Stimulated activated CD8-positive, alpha-beta memory T cell treated with anti-CD3 and anti-CD28 coated beads, Interleukin-4, amount 100 ng/mL, for 4 hours (primary cell): ENCODE measurements around the gene CD48.
A peak's percentile ranks its signal among the peaks of the same experiment; 100 is the strongest.

Source experiments
- DNase-seq, 2 donors: peaks; one replicate each; pipeline ENCODE4 v3.0.0-alpha.2; 2020; ENCODE audit warnings: low read depth in 2 of 2, low spot score in 1 of 2

Gene CD48

DNA sequence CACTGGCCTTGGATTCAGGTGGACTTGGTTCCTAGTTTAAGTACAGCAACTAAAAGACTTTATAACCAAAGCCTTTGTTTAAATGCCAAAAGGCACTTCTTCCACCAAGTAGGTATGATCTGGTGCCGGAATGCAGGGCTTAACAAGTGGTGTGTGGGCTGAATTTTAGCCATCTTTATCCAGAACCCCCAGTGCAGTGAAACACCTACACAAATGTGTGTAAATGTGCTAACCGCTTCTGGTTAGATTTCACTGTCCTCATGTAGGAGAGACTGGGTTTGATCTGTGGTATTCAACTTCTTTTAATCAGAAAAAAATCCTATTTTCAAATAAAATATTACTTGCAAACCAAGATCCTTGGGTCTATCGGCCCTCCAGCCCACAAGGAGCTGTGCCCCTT, 75.1 kb downstream of the CD48 start:
- no peak for DNase-seq

DNA sequence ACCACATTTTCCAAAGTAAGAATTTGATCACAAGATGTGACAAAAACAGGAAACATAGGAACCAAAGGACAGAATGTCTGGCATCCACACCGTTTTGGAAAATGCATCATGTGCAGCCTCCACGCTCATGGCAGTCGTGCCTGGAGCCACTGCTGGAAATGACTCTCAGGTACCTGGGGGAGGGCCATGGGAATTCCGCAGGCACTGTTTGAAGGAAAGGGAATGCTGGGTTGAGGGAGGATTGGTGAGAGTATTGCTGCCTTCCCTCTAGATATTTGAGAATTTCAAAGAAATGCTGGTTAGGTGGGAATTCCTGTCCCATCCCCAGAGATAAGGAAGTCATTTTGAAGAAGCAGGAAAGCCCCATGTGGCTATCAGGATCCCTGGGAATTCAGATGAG, 75.5 kb downstream of the CD48 start:
- DNase-seq: no peak

DNA sequence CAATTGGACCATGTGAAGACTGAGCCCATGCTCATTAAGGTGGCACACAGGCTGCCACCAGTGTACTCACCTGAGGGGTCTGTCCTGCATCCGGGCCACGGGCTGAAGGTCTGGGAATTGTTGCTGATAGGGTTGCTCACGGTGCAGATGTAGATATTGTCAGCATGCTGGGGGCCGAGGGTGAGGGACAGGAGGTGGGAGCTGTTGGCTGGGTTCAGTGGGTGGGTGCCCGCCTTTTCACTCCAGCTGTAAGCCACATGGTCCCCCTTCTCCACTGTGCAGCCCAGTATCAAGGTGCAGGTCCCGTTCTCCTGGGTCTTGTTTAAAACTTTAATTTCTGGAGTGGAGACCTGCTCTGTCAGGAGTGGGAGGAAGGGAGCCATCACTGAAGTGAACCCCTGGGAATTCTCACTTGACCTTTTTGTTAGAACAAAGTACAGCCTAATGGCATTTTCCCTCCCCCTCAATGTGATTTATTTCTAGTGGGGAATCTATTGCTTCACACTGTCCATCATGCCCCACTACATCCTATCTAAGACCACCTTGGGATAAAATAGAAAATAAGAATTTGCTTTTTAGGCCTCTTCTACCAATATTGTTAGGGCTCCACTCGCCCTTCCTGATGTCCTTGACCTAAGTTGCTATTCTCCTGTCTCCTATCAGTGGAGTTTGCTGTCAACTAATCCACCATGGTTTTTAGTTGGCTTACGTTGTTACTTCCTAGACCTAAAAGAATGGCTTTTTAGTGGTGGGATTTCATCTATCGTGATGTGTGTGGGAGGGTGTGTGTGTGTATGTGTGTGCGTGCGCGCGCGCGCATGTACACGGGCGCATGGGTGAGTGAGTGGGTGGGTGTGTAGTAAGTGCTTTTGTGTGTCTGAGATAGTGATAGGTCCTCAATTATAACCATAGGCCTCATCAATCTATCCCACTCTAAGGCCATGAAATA, 76.8 kb downstream of the CD48 start:
- no peak for DNase-seq

DNA sequence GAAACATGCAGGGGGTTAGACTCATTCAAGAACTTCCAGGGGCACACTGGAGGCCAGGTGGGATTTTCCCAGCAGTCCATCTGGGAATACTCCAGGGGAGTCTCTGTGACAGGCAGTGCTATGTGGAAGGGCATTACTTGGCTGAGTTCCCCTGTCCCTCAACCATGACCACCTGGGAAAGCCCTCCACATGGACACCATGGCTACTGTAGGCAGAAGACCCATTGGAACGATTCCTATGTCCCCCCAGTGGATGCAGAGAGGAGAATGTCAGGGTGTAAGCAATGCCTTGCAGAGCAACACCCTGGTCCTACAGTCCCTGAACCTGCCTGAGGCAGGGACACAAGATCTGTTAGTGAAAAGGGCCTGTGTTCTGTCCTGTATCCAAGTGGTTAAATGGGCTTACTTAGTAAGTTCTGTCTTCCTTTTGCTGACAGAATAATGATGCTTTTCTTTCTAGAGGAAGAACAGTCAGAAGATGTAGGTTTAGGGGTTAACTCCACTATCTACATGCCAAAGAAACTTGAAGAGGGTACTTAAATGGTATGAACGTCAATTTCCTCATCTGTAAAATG, 78.2 kb downstream of the CD48 start:
- DNase-seq: no peak

DNA sequence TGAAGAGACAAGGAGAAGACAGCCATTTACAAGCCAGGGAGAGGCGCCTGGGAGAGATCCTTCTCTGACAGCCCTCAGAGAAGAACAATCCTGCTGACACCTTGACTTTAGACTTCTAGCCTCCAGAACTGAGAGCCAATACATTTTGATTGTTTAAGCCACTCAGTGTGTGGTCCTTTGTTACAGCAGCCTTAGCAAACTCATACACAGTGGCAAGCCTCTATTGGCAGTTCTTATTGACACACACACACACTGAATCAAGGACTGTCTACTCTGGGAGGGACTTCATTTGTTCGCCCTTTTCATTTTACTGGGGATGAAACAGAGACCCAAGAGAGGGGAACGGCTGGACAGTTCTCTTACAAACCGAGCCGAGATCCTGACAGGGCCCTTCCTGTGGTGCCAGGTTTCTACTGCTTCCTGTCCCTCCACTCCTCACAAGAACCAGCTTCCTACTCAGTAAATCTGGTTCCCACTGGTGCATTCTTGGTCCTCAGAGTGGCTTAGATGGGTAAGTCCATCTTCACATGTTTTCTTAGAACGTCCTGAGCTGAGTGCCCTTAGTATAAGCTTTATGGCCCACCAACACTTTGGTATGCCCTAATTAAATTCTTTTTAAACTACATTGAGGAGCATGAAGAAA, 79.5 kb downstream of the CD48 start:
- DNase-seq: no peak

DNA sequence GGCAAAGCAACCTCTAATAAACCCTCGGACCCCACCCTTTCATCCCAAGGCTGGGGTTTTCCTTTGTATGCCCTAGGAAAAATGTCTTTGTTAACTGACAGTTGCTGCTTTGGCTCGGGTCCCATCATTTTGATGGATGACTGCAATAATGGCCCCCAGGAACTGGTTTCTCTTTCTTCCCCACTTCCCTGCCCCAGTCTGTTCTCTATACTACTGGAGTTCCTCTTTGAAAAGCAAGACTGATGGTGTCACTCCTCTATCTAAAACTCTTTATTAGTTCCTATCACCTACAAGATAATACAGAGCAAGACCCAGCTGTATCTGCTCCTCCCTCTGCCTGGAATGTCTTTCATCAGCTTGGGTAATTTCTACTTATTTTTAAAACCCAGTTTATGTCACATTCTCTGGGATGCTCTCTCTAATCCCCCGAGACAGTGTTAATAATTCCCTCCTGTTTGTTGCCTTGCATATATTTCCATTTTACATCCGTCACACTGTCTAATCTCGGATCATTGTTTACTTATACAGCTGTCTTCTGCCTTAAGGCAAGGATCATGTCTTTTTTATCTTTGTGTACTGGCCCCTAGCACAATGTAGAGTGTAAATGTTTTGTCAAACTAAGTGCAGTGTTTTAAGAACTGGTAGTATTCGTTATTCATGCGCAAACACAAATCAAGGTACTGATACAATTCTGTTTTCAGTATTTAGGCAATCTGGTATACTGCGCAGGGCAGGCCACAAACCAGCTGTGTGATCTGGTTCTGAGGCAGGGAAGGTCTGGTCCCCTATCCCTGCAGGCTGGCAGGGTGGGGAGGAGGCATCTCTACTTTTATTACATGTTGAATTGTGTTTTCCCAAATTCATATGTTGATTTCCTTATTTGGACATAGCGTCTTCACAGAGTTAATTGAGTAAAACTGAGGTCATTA, 80.8 kb downstream of the CD48 start:
- DNase-seq: no peak

DNA sequence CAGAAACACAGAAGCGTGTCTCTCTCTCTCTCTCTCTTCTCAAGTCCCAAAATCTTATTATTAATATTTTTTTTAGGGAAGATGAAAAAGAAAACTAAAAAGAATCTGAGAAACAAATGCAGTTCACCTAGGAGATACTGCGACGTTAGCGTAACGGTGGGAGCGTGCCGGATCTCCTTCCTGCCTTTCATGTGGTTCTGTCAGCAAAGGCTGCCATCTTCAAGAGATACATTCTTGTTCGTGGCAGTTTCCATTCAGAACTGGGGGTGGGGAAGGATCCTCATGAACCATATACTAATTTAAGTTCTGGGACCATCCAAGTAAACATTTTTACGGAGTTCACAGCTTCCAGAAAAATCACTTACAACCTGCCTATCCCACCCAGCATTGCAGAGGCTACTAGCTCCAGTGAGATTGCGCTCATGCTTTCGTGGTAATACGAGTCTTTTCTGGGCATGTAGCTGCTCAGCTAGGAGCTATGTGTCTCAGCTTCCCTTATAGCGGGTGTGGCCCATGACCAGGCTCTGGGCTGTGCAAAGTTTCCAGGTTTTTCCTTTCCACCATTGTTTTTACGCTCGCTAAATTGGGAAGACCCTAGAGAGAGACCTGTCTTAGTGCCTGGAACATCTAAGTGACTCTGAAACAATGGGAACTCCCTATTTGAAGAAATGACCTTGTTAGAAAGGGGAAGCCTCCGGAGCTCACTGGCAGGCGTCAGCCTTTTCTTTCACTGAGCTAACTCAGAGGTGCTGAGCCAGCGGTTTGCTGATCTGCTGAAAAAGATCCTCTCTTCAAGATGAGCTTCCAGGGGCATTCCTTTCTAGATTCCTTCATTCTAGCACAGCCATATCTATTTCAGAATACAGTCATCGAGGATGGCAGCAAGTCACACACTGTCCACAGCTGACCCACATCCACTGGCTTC, 82.1 kb downstream of the CD48 start:
- DNase-seq: peak in 1 of 2 donors; percentile 40

DNA sequence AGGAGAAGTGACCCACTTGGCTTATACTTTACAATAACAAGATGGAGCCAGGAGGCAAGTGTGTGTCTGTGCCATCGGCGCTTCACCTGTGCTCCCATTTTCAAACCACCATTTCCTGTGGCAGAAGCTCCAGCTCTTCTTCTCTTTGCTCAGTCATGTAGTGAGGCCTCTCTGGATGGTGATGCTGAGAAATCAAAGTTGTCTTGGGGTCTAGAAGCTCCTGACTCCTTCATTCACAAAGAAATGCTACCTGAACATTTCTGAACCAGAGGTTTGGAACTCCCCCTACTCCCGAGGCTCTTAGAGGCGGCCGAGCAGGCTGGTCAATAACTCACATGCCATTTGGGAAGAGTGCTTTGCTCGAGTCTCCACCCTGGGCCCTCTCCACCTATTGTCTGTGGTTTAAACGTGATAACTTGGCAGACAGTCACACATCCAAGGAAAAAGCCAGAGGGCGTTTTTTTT, 82.8 kb downstream of the CD48 start:
- no peak for DNase-seq
